HG03521 (cell line): ENCODE results near the gene OR7E24.
"Not testable (repeated sequence)": the region's sequence is repeated elsewhere in the genome, so short reads cannot be mapped to it uniquely, and the experiment has no call there.

Experiments
- ATAC-seq: cut with Tn5 transposase; IDR thresholded peaks from one replicate; pipeline ENCODE4 v1.9.1; 2021; ENCODE audit warnings: mild to moderate bottlenecking, moderate library complexity; ENCODE audit not compliant: unreplicated experiment

The OR7E24 gene

DNA sequence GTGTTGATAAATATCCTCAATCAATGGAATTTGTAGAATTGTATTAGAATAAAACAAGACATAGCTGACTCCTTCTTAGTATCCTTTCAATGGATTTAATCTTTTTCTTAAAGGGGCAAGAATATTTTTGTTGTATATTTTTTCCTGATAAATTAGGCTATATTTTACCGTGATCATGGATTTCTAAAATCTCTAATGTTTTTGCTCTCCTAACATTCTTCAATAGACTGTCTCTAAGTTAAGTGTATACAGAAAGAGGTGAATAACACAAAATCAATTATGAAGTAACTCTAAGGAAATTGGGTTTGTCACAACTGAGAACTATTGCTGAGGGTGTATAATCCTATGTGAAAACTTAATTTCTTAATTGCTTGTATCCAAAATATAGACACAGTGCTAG, at the start of gene OR7E24:
Gene OR7E24, plus strand, starts transcription at position 301 of the 400 bp plus-strand sequence. CDS start 114 bp downstream, outside the sequence.
- no peak for ATAC-seq

DNA sequence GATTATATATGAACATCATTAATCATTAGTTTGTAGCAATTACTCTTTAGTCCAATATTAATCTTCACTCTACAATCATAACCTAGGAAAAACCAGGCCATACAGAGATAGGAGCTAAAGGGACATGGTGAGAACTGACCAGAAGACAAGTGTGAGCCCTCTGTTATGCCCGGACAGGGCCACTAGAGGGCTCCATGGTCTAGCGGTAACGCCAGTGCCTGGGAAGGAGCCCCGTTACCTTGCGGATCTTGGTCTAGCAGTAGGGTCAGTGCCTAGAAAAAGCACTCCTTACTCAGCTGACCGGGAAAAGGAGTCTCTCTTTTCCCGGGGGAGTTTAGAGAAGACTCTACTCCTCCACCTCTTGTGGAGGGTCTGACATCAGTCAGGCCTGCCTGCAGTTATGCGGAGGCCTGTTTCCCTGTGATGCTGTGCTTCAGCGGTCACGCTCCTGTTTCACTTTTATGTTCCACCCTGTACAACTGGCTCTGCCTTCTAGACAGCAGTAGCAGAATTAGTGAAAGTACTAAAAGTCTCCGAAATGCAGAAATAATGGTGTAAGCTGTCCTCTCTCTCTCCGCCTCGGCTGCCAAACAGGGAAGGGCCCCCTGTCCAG, 45.1 kb upstream of the OR7E24 start:
- no peak for ATAC-seq

DNA sequence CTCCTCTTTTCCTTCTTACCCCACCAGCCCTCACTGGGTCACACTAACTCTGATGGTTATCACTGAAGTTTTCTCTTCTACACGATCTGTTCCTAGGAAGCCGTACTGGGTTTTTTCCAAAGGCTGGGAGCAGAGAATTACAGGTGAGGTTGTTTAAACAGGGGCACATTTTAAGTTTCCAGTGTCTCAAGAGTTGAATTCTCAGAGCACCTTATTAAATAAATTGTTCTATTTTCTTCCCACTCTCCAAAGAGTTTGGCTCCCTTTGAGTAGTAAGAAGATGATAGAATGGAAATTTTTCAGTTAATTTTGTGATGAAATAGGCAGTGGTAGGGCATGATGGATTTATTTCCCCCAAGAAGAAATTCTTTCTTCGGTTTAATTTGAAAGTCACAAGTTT, 31.2 kb upstream of the OR7E24 start, which contains the start of gene OR7D4:
Gene OR7D4, minus strand, starts transcription at position 101 of the 400 bp plus-strand sequence. CDS start 4,752 bp downstream, outside the sequence.
- no peak for ATAC-seq

DNA sequence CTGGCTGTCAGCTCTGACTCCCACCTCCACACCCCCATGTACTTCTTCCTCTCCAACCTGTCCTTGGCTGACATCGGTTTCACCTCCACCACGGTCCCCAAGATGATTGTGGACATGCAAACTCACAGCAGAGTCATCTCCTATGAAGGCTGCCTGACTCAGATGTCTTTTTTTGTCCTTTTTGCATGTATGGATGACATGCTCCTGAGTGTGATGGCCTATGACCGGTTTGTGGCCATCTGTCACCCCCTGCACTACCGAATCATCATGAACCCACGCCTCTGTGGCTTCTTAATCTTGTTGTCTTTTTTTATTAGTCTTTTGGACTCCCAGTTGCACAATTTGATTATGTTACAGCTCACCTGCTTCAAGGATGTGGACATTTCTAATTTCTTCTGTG, 506 bp downstream of the OR7E24 start:
- no peak for ATAC-seq

DNA sequence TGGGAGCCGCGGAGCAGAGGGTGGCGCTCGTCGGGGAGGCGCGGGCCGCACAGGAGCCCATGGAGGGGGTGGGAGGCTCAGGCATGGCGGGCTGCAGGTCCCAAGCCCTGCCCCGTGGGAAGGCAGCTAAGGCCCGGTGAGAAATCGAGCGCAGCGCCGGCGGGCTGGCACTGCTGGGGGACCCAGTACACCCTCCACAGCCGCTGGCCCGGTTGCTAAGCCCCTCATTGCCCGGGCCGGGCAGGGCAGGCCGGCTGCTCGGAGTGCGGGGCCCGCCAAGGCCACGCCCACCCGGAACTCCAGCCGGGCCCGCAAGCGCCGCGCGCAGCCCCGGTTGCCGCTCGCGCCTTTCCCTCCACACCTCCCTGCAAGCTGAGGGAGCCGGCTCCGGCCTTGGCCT, 32.8 kb downstream of the OR7E24 start:
- not testable (repeated sequence) for ATAC-seq

DNA sequence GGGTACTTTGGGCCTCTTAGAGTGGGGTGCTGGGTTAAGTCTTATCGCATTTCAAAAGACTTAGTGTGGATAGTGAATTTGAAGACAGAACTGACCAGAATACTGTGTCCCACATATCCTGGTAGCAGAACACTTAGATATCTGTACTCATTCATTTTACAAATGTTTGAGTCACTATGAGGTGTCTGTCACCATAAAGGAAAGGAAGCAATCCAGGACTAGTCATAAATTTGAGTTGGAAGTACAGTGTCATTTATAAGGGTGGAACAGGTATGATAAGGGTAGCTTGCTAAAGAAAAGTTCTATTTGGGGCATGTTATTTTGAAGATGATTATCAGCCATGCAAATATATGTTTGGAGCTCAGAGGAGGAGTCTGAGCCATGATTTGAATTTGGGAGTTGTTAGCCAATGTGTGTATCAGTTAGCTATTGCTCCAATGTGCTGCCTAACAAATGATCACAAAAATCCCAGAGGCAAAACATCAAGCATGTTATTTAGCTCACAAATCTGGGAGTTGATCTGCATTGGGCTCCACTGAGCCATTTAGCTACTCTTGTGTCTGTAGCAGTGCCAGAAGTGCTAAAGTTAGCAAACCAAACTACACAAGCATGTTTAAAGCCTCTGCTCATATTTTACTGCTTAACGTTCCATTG, 38.6 kb downstream of the OR7E24 start:
- no peak for ATAC-seq

DNA sequence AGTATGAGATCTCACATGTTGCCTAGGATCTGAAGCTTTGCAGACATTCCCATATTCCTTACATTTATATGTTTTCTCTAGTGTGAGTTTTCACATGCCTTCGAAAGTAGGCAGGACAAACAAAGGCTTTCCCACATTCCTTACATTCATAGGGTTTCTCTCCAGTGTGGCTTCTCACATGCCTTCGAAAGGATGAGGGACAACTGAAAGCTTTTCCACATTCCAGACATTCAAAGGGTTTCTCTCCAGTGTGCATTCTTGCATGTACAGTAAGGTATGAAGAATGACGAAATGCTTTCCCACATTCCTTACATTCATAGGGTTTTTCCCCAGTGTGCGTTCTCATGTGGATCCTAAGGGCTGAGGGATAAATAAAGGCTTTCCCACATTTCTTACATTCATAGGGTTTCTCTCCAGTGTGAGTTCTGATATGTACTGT, 44.7 kb downstream of the OR7E24 start:
- no peak for ATAC-seq

DNA sequence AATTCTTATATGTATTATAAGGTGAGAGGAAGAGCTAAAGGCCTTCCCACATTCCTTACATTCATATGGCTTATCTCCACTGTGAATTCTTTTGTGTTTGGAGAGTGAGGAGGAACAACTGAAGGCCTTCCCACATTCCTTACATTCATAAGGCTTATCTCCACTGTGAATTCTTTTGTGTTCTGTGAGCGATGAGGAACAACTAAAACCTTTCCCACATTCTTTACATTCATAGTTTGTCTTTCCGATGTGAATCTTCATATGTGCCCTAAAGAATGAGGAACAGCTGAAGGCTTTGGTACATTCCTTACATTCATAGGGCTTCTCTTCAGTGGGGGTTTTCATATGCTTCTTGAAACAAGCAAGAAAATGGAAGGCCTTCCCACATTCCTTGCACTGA, 45.6 kb downstream of the OR7E24 start:
- ATAC-seq = no peak
